Lower lobe of right lung (tissue), 2 donors: ENCODE results near the gene CD80. TPM values are rescaled to one million over a fixed set of nuclear protein-coding genes. Genes with fewer than 3 reads are reported as not detected.
A peak's percentile ranks its signal among the peaks of the same experiment; 100 is the strongest.

Experiments
- ATAC-seq, 2 donors: fragments of 200-7000 bp; cut with Tn5 transposase; one replicate each; pipeline ENCODE4 v1.9.1; 2020 to 2022; ENCODE audit warnings: mild to moderate bottlenecking in 2 of 2, moderate library complexity in 2 of 2
- DNase-seq: peaks from one replicate; pipeline ENCODE4 v3.0.0-alpha.2; 2020
- H3K27ac ChIP-seq: fragments of 200-600 bp; one replicate; pipeline ENCODE4 v1.8.0; 2022
- H3K27me3 ChIP-seq: fragments of 200-600 bp; one replicate; pipeline ENCODE4 v1.8.0; 2022; ENCODE audit warnings: low read depth
- H3K36me3 ChIP-seq: fragments of 200-600 bp; one replicate; pipeline ENCODE4 v1.8.0; 2022; ENCODE audit warnings: mild to moderate bottlenecking
- H3K4me1 ChIP-seq: fragments of 200-600 bp; one replicate; pipeline ENCODE4 v1.8.0; 2022
- H3K4me3 ChIP-seq: fragments of 200-600 bp; one replicate; pipeline ENCODE4 v1.8.0; 2022; ENCODE audit warnings: mild to moderate bottlenecking
- H3K9me3 ChIP-seq: fragments of 200-600 bp; one replicate; pipeline ENCODE4 v1.8.0; 2022
- intact Hi-C: fragments of 100-400 bp; cut with DNase I; formaldehyde crosslinking; loops from one replicate; pipeline ENCODE4 v1.11.0; 2022
- long read RNA-seq: library from polyadenylated mRNA; unstranded; transcript quantifications from one replicate; pipeline ENCODE4 v2.0.0, GENCODE V29; 2021
- total RNA-seq: library from RNA; stranded (reverse); fragmentation: NEBNext Ultra II Directional; extraction: Animal tissue kit (Norgen Biotek cat#: 25700); gene quantifications from one replicate; pipeline ENCODE4 v1.2.1, GENCODE V29; 2021
- TF ChIP-seq, protein P1 (sequence below): fragments of 200-600 bp; IDR thresholded peaks from one replicate; pipeline ENCODE4 v1.8.0; 2022; ENCODE audit warnings: antibody characterized with exemption, mild to moderate bottlenecking
- donor health status: DM: no; HTN: yes; CAD: no; lungs with severe emphysema.

The CD80 gene
- 8.6 TPM for total RNA-seq
- long read RNA-seq, partial matches to known transcripts: 1 of 7 reads
- long read RNA-seq, other reads (novel, unspliced or antisense): 5 of 7 reads

GRCh38 chr3:119559441-119559963 lies at the start of gene CD80:
Gene CD80 (minus strand): TSS chr3:119559614. CDS start chr3:119557728, 1,886 bp downstream.
- peak within 1 kb of the TSS; percentile 29 for H3K4me3 ChIP-seq
- ATAC-seq: peak; percentile 82
- TF ChIP-seq, protein P1, sequence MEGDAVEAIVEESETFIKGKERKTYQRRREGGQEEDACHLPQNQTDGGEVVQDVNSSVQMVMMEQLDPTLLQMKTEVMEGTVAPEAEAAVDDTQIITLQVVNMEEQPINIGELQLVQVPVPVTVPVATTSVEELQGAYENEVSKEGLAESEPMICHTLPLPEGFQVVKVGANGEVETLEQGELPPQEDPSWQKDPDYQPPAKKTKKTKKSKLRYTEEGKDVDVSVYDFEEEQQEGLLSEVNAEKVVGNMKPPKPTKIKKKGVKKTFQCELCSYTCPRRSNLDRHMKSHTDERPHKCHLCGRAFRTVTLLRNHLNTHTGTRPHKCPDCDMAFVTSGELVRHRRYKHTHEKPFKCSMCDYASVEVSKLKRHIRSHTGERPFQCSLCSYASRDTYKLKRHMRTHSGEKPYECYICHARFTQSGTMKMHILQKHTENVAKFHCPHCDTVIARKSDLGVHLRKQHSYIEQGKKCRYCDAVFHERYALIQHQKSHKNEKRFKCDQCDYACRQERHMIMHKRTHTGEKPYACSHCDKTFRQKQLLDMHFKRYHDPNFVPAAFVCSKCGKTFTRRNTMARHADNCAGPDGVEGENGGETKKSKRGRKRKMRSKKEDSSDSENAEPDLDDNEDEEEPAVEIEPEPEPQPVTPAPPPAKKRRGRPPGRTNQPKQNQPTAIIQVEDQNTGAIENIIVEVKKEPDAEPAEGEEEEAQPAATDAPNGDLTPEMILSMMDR: peak; percentile 41
- H3K4me1 ChIP-seq: peaks cover 16% of the 10 kb centered on the region
- peak; percentile 59 for DNase-seq
- no peaks in the 10 kb centered on the region for H3K27me3 ChIP-seq
- intact Hi-C loops: no loop called here
- H3K36me3 ChIP-seq: no peaks in the 10 kb centered on the region
- peak within 1 kb of the TSS; percentile 14 for H3K27ac ChIP-seq
- H3K9me3 ChIP-seq: peaks cover 4% of the 10 kb centered on the region

DNA sequence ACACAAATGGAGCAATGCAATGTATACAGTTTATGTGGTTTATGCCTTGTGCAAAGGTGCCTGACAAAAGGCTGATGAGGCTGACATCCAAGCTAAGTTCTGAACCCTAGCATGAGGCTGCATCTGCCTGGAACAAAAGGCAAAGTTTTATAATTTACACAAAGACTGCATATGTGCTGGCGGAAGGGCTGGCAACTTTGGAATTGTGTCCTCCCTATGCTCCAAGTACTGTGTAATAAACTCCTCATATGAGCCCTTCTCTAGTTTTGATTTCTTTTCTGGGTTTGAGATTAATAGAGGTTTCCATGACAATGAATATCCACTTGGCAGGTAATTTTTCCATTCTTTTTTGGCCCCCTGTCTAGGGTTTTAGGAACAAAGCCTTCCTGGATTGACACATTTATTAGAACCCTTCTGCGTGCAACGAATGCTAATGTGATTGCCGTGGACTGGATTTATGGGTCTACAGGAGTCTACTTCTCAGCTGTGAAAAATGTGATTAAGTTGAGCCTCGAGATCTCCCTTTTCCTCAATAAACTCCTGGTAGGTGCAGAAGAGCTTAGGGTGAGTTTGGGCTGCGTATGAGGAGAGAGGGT lies 49.1 kb upstream of the CD80 start:
- no peak for ATAC-seq
- no peak overlapping the region for H3K27ac ChIP-seq
- intact Hi-C loops: no loop called here
- peaks cover 5% of the 10 kb centered on the region for H3K4me1 ChIP-seq
- H3K36me3 ChIP-seq: no peaks in the 10 kb centered on the region
- no peak for DNase-seq
- H3K27me3 ChIP-seq: no peaks in the 10 kb centered on the region
- no peaks in the 10 kb centered on the region for H3K9me3 ChIP-seq
- TF ChIP-seq, protein P1: no peak
- H3K4me3 ChIP-seq: no peak overlapping the region

- intact Hi-C loops: no loop called here
- no peaks in the 10 kb centered on the region for H3K9me3 ChIP-seq
- ATAC-seq: no peak
Observed at GRCh38 chr3:119604878-119605277, 45.5 kb upstream of the CD80 start.

DNA sequence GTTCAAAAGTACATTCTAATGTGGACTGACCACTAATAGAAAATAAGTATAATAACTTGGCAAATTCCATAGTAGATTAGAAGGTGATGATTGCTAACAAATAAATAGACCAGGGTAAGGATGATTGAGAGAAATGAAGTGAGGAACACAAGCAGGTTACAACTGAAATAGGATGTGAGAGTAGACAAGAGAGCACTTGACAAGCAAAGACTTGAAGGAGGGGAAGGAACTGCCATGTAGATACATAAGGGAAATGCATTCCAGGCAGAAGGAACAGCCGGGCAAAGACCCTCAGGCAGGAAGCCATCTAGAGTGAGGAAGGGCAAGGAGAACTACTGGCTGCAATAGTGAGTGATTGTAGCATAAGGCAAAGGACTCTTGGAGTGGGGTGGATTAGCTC lies 43.3 kb upstream of the CD80 start:
- intact Hi-C loops: no loop called here
- H3K4me1 ChIP-seq: peaks cover 34% of the 10 kb centered on the region
- TF ChIP-seq, protein P1: no peak

More at GRCh38 chr3:119604878-119605277, 45.5 kb upstream of the CD80 start:
- DNase-seq: no peak
- H3K36me3 ChIP-seq: no peaks in the 10 kb centered on the region
- no peaks in the 10 kb centered on the region for H3K27me3 ChIP-seq
- TF ChIP-seq, protein P1: no peak
- H3K4me3 ChIP-seq: no peak overlapping the region
- H3K27ac ChIP-seq: no peak overlapping the region
- peaks cover 24% of the 10 kb centered on the region for H3K4me1 ChIP-seq

GRCh38 chr3:119601154-119601553 lies 41.7 kb upstream of the CD80 start:
- H3K36me3 ChIP-seq: no peaks in the 10 kb centered on the region
- no peaks in the 10 kb centered on the region for H3K9me3 ChIP-seq
- H3K27me3 ChIP-seq: no peaks in the 10 kb centered on the region
- H3K4me3 ChIP-seq: no peak overlapping the region
- intact Hi-C loops: no loop called here
- DNase-seq: no peak
- TF ChIP-seq, protein P1: no peak
- peaks cover 49% of the 10 kb centered on the region for H3K4me1 ChIP-seq
- peak overlapping the region; percentile 44 for H3K27ac ChIP-seq
- ATAC-seq: no peak

More for the DNA sequence above, 43.3 kb upstream of the CD80 start:
- H3K27ac ChIP-seq: peak overlapping the region; percentile 44
- ATAC-seq (no peak), DNase-seq (no peak)
- no peaks in the 10 kb centered on the region for H3K9me3 ChIP-seq
- H3K36me3 ChIP-seq: no peaks in the 10 kb centered on the region
- no peaks in the 10 kb centered on the region for H3K27me3 ChIP-seq
- no peak overlapping the region for H3K4me3 ChIP-seq
